Endothelial cell of umbilical vein (primary cell): ENCODE data around the gene BAD. TPM values are rescaled to one million over a fixed set of nuclear protein-coding genes. Genes with fewer than 3 reads are reported as not detected.

Experiments
- BruUV-seq: library from RNA; stranded (reverse); fragments of 400-500 nt; replicated peaks from 2 replicates; lab custom pipeline; 2021; lab: Mats Ljungman, UMichigan
- CTCF ChIA-PET: fragments of 300-600, 350-600 bp; sonication (Branson Sonifier 250); formaldehyde crosslinking; loops from one replicate; lab custom pipeline; 2021; ENCODE audit warnings: antibody characterized with exemption, inconsistent platforms; lab: Charles Lee
- POLR2A ChIA-PET: fragments of 300-600, 350-600 bp; sonication (Branson Sonifier 250); formaldehyde crosslinking; loops from one replicate; lab custom pipeline; 2021; ENCODE audit warnings: antibody characterized with exemption, inconsistent platforms; lab: Charles Lee
- DNase-seq: peaks from one replicate; pipeline ENCODE4 v3.0.0-alpha.2; 2011; ENCODE audit warnings: low read depth, low spot score
- FAIRE-seq: peaks from 2 replicates; lab custom pipeline; 2011; peaks lifted over from hg19 to GRCh38; lab: Jason Lieb, UNC
- H2AFZ ChIP-seq: 2 replicates; pipeline ENCODE4 v1.6.0; 2012; ENCODE audit warnings: low read depth, low read length, control low read depth, inconsistent platforms
- H3K27ac ChIP-seq: 2 replicates; pipeline ENCODE4 v1.5.1; 2011; ENCODE audit warnings: low read depth, mild to moderate bottlenecking, control low read depth, low read length, moderate library complexity; ENCODE audit not compliant: insufficient read depth
- H3K27me3 ChIP-seq, 2 experiments: 2 replicates each; pipeline versions ENCODE4 v1.6.0 to v1.6.1; 2011; ENCODE audit warnings: low read length in 2 of 2, mixed read lengths in 1 of 2; ENCODE audit not compliant: control insufficient read depth in 2 of 2, insufficient read depth in 2 of 2
- H3K36me3 ChIP-seq, 2 experiments: 2 replicates in 1 of 2; 3 replicates in 1 of 2; pipeline ENCODE4 v1.5.1; 2011; ENCODE audit warnings: low read length in 2 of 2, mild to moderate bottlenecking in 1 of 2, moderate library complexity in 1 of 2; ENCODE audit not compliant: control insufficient read depth in 2 of 2, insufficient read depth in 2 of 2; ENCODE audit errors: extremely low read depth in 1 of 2
- H3K4me1 ChIP-seq: 3 replicates; pipeline ENCODE4 v1.5.1; 2011; ENCODE audit warnings: mild to moderate bottlenecking, low read length; ENCODE audit not compliant: control insufficient read depth, insufficient read depth; ENCODE audit errors: extremely low read depth
- H3K4me2 ChIP-seq: 2 replicates; pipeline ENCODE4 v1.6.1; 2011; ENCODE audit warnings: low read length, control low read depth, mixed read lengths; ENCODE audit not compliant: insufficient read depth
- H3K4me3 ChIP-seq, 3 experiments: fragments of 200-600 bp in 1 of 3; sonication (generic), shearing (Covaris generic) in 1 of 3; replicated peaks in 1 of 3; 2 replicates each; pipeline ENCODE4 v1.5.1; 2011 to 2016; ENCODE audit warnings: control low read depth in 3 of 3, low read length in 3 of 3, mild to moderate bottlenecking in 2 of 3, inconsistent platforms in 1 of 3, low read depth in 1 of 3, moderate library complexity in 1 of 3; ENCODE audit not compliant: insufficient read depth in 1 of 3
- H3K79me2 ChIP-seq: 2 replicates; pipeline ENCODE4 v1.6.0; 2012; ENCODE audit warnings: low read length, inconsistent platforms; ENCODE audit not compliant: control insufficient read depth, insufficient read depth
- H3K9ac ChIP-seq: replicated peaks from 2 replicates; pipeline ENCODE3; 2011; ENCODE audit warnings: low read length, control low read depth; ENCODE audit not compliant: insufficient read depth; ENCODE audit errors: extremely low read depth
- H3K9me1 ChIP-seq: replicated peaks from 3 replicates; pipeline ENCODE4 v1.6.0; 2011; ENCODE audit warnings: mild to moderate bottlenecking, low read length; ENCODE audit not compliant: control insufficient read depth, insufficient read depth; ENCODE audit errors: extremely low read depth
- H3K9me3 ChIP-seq: replicated peaks from 2 replicates; pipeline ENCODE4 v1.5.1; 2012; ENCODE audit warnings: low read length, inconsistent platforms; ENCODE audit not compliant: control insufficient read depth, insufficient read depth
- H4K20me1 ChIP-seq: replicated peaks from 2 replicates; pipeline ENCODE3; 2011; ENCODE audit warnings: mild to moderate bottlenecking, low read length; ENCODE audit not compliant: control insufficient read depth, insufficient read depth; ENCODE audit errors: extremely low read depth
- FOS ChIP-seq: IDR thresholded peaks from 2 replicates; pipeline ENCODE4 v1.6.1; 2011; ENCODE audit warnings: mild to moderate bottlenecking, low read length, moderate library complexity, borderline replicate concordance; ENCODE audit not compliant: insufficient read depth
- GATA2 ChIP-seq: IDR thresholded peaks from 2 replicates; pipeline ENCODE4 v1.7.0; 2011; ENCODE audit warnings: low read depth, mild to moderate bottlenecking, moderate library complexity, mixed read lengths, low read length; ENCODE audit not compliant: insufficient read length, insufficient read depth
- MAX ChIP-seq: IDR thresholded peaks from 2 replicates; pipeline ENCODE4 v1.6.1; 2011; ENCODE audit not compliant: insufficient read depth, insufficient read length
- POLR2A ChIP-seq: IDR thresholded peaks from 2 replicates; pipeline ENCODE4 v1.6.1; 2012; ENCODE audit warnings: low read depth, mild to moderate bottlenecking, control low read depth, low read length
- POLR2AphosphoS5 ChIP-seq: IDR thresholded peaks from 2 replicates; pipeline ENCODE4 v1.6.1; 2012; ENCODE audit warnings: low read depth, mild to moderate bottlenecking, control low read depth, low read length, moderate library complexity; ENCODE audit not compliant: insufficient read depth
- dilution Hi-C: fragments of 300-500 bp; cut with MboI; formaldehyde crosslinking; loops from one replicate; pipeline ENCODE4 v1.15.0; 2019; ENCODE audit warnings: low sequenced_read_pairs; ENCODE audit not compliant: extremely low pct_ligation_motif_present
- intact Hi-C: fragments of 100-400 bp; cut with micrococcal nuclease; formaldehyde crosslinking; loops from one replicate; pipeline ENCODE4 v1.10.0; 2022
- polyA plus RNA-seq, 4 experiments: library from polyadenylated mRNA; depleted of rRNA in 3 of 4; stranded (reverse) in 3 of 4; unstranded in 1 of 4; fragments of >200 nt; gene quantifications; 2 replicates each; pipeline versions ENCODE4 v1.2.1 to v1.2.3, GENCODE V29; 2011 to 2012; ENCODE audit warnings: missing spikeins in 1 of 4
- total RNA-seq: library from RNA; stranded (reverse); gene quantifications from 2 replicates; pipeline ENCODE4 v1.2.3, GENCODE V29; 2021

The BAD gene
- total and polyA plus RNA-seq, 2 donors (not counting 3 experiments of a cell fraction or from before 2014, with no cell fraction given): 65.3 to 88.0 TPM

GRCh38 chr11:64320556-64320955 is 36.1 kb upstream of the BAD start:
- no peaks in the 10 kb centered on the region for H3K27me3 ChIP-seq
- H3K79me2 ChIP-seq: peaks cover 4% of the 10 kb centered on the region
- no peaks in the 10 kb centered on the region for H4K20me1 ChIP-seq
- FAIRE-seq (no peak), DNase-seq (no peak)
- H3K9me1 ChIP-seq: no peaks in the 10 kb centered on the region
- ChIA-PET CTCF (interaction anchor here (1.1 kb wide), 2 partner anchors 11 to 16 kb away, joined by 4 to 7 read pairs; no protein-coding TSS in a partner anchor), POLR2A (no interaction called here)
- no peak for TF ChIP-seq POLR2A
- no peak for TF ChIP-seq POLR2AphosphoS5
- H3K36me3 ChIP-seq: peaks cover 0 to 11% of the 10 kb centered on the region in 2 experiments
- H2AFZ ChIP-seq: no peak overlapping the region
- no peak overlapping the region for H3K4me3 ChIP-seq
- BruUV-seq: no TSS peak
- intact Hi-C loops: no loop called here
- H3K9me3 ChIP-seq: no peaks in the 10 kb centered on the region
- no peak overlapping the region for H3K4me2 ChIP-seq
- no peak overlapping the region for H3K9ac ChIP-seq
- H3K27ac ChIP-seq: no peak overlapping the region
- peaks cover 10% of the 10 kb centered on the region for H3K4me1 ChIP-seq
- dilution Hi-C loops: no loop called here

GRCh38 chr11:64318766-64319761 is 34.6 kb upstream of the BAD start:
- ChIA-PET POLR2A (interaction anchor here (2.1 kb wide), 1 partner anchor 13 kb away, joined by 6 read pairs; no protein-coding TSS in a partner anchor), CTCF (interaction anchor here (1.1 to 3.6 kb wide), 8 partner anchors 8 to 130 kb away, joined by 3 to 72 read pairs (median 12); partner anchors contain the start of gene CCDC88B)
- H3K9ac ChIP-seq: peak overlapping the region; percentile 74
- DNase-seq (no peak), FAIRE-seq (no peak)
- intact Hi-C loops: loop anchor here (1.0 to 2.0 kb wide), 3 partner anchors 14 to 49 kb away; partner anchors contain the start of gene RPS6KA4
- H3K79me2 ChIP-seq: peaks cover 4% of the 10 kb centered on the region
- H3K9me1 ChIP-seq: no peaks in the 10 kb centered on the region
- peaks cover 2 to 18% of the 10 kb centered on the region in 2 experiments for H3K36me3 ChIP-seq
- BruUV-seq: no TSS peak
- H3K4me1 ChIP-seq: peaks cover 10% of the 10 kb centered on the region
- H3K27ac ChIP-seq: peak overlapping the region; percentile 58
- H3K4me3 ChIP-seq: peak overlapping the region; percentile 49 to 75 (median 57)
- H2AFZ ChIP-seq: no peak overlapping the region
- dilution Hi-C loops: no loop called here
- H4K20me1 ChIP-seq: no peaks in the 10 kb centered on the region
- H3K4me2 ChIP-seq: peak overlapping the region; percentile 75
- TF ChIP-seq FOS: no peak
- no peak for TF ChIP-seq MAX
- no peak for TF ChIP-seq GATA2
- H3K27me3 ChIP-seq: no peaks in the 10 kb centered on the region
- H3K9me3 ChIP-seq: no peaks in the 10 kb centered on the region
